A673 (cell line): ENCODE results near the gene CDKN2B-AS1. TPM values are rescaled to one million over a fixed set of nuclear protein-coding genes. Genes with fewer than 3 reads are reported as not detected.

ENCODE experiments used
- BruUV-seq: library from RNA; stranded (reverse); fragments of 400-500 nt; replicated peaks from 2 replicates; lab custom pipeline; 2021; lab: Mats Ljungman, UMichigan
- CTCF ChIA-PET: fragments of 300-600 bp; sonication (Branson Sonifier 250); formaldehyde crosslinking; loops from one replicate; lab custom pipeline; 2022; ENCODE audit warnings: antibody characterized with exemption; lab: Charles Lee
- POLR2A ChIA-PET: fragments of 300-600 bp; sonication (Branson Sonifier 250); formaldehyde crosslinking; loops from one replicate; lab custom pipeline; 2022; ENCODE audit warnings: antibody characterized with exemption; ENCODE audit not compliant: low non-redundant PET; lab: Charles Lee
- DNase-seq: peaks from one replicate; pipeline ENCODE4 v3.0.0-alpha.2; 2015; ENCODE audit warnings: low spot score
- H3K27ac ChIP-seq: fragments of 200-600 bp; sonication (generic); 2 replicates; pipeline ENCODE4 v1.5.1; 2016; ENCODE audit warnings: mixed run types, low read depth, mild to moderate bottlenecking, mixed read lengths, antibody characterized with exemption, low read length; ENCODE audit not compliant: poor library complexity, severe bottlenecking
- H3K27me3 ChIP-seq: fragments of 200-600 bp; sonication (generic); replicated peaks from 2 replicates; pipeline ENCODE4 v1.6.1; 2017; ENCODE audit warnings: mixed run types, low read depth, mild to moderate bottlenecking, mixed read lengths, antibody characterized with exemption, low read length; ENCODE audit not compliant: insufficient read depth, poor library complexity
- H3K36me3 ChIP-seq: fragments of 200-600 bp; sonication (generic); 2 replicates; pipeline ENCODE4 v1.6.1; 2016; ENCODE audit warnings: mixed run types, mild to moderate bottlenecking, mixed read lengths, antibody characterized with exemption, low read length; ENCODE audit not compliant: insufficient read depth, poor library complexity, severe bottlenecking
- H3K4me1 ChIP-seq: fragments of 200-600 bp; sonication (generic); 2 replicates; pipeline ENCODE4 v1.6.1; 2017; ENCODE audit warnings: mixed run types, mild to moderate bottlenecking, mixed read lengths, antibody characterized with exemption, low read length; ENCODE audit not compliant: insufficient read depth, poor library complexity, severe bottlenecking
- H3K4me3 ChIP-seq: fragments of 200-600 bp; sonication (generic); 2 replicates; pipeline ENCODE4 v1.5.1; 2016; ENCODE audit warnings: low read depth, mixed run types, mild to moderate bottlenecking, mixed read lengths, low read length; ENCODE audit not compliant: poor library complexity, severe bottlenecking
- H3K9me3 ChIP-seq: fragments of 200-600 bp; sonication (generic); 2 replicates; pipeline ENCODE4 v1.6.1; 2016; ENCODE audit warnings: mixed run types, low read depth, mild to moderate bottlenecking, mixed read lengths, antibody characterized with exemption, low read length; ENCODE audit not compliant: poor library complexity, severe bottlenecking
- CTCF ChIP-seq: fragments of 300-800, 200-600 bp; sonication (generic); conservative IDR thresholded peaks from 2 replicates; pipeline ENCODE4 v1.5.1; 2017; ENCODE audit warnings: low read depth, mild to moderate bottlenecking, antibody characterized with exemption, low read length, moderate library complexity, mixed read lengths
- EZH2 ChIP-seq: fragments of 200-600 bp; sonication (generic); IDR thresholded peaks from 2 replicates; pipeline ENCODE4 v1.6.1; 2017; ENCODE audit warnings: borderline replicate concordance, low read depth, mild to moderate bottlenecking, mixed read lengths, antibody characterized with exemption, low read length; ENCODE audit not compliant: poor library complexity, severe bottlenecking
- intact Hi-C: fragments of 100-400 bp; cut with micrococcal nuclease; formaldehyde crosslinking; loops from one replicate; pipeline ENCODE4 v1.10.0; 2022; ENCODE audit not compliant: unreplicated experiment
- total RNA-seq: library from RNA; stranded (reverse); gene quantifications from 2 replicates; pipeline ENCODE4 v1.2.3, GENCODE V29; 2021

CDKN2B-AS1 gene
- total RNA-seq, 1 experiment from 2014 or later: not detected

GRCh38 chr9:22165144-22165543 is 170.6 kb downstream of the CDKN2B-AS1 start:
- CTCF ChIA-PET: no interaction called here
- Histone ChIP-seq H3K27me3 (no peaks in the 10 kb centered on the region), H3K4me3 (no peak overlapping the region), H3K9me3 (no peaks in the 10 kb centered on the region), H3K27ac (no peak overlapping the region), H3K36me3 (no peaks in the 10 kb centered on the region), H3K4me1 (no peaks in the 10 kb centered on the region)
- POLR2A ChIA-PET: no interaction called here
- intact Hi-C loops: no loop called here
- TF ChIP-seq EZH2 (no peak), CTCF (no peak)
- no TSS peak for BruUV-seq
- no peak for DNase-seq

- ChIA-PET CTCF (no interaction called here), POLR2A (no interaction called here)
- H3K4me1 ChIP-seq: no peaks in the 10 kb centered on the region
- no TSS peak for BruUV-seq
- intact Hi-C loops: no loop called here
- no peaks in the 10 kb centered on the region for H3K9me3 ChIP-seq
- no peaks in the 10 kb centered on the region for H3K36me3 ChIP-seq
- TF ChIP-seq EZH2: no peak
- no peak for TF ChIP-seq CTCF
- DNase-seq: no peak
- no peaks in the 10 kb centered on the region for H3K27me3 ChIP-seq
- H3K27ac ChIP-seq: no peak overlapping the region
- no peak overlapping the region for H3K4me3 ChIP-seq
These were observed 174.7 kb downstream of the CDKN2B-AS1 start for GRCh38 chr9:22169243-22169642.

GRCh38 chr9:22169727-22170503 is 175.3 kb downstream of the CDKN2B-AS1 start:
- intact Hi-C loops: no loop called here
- H3K9me3 ChIP-seq: no peaks in the 10 kb centered on the region
- TF ChIP-seq EZH2: no peak
- TF ChIP-seq CTCF: no peak
- BruUV-seq: no TSS peak
- H3K27me3 ChIP-seq: no peaks in the 10 kb centered on the region
- no peak overlapping the region for H3K4me3 ChIP-seq
- DNase-seq: no peak
- no peaks in the 10 kb centered on the region for H3K4me1 ChIP-seq
- ChIA-PET CTCF (no interaction called here), POLR2A (no interaction called here)
- no peak overlapping the region for H3K27ac ChIP-seq
- H3K36me3 ChIP-seq: no peaks in the 10 kb centered on the region

Other genes with a start within 250 kb of the CDKN2B-AS1 start
- gene MTAP, start 192.2 kb upstream of the CDKN2B-AS1 start, total RNA-seq: 39.2 and 45.7 TPM in 2 replicates
- gene CDKN2A, start 399 bp upstream of the CDKN2B-AS1 start, total RNA-seq: not detected in 2 replicates
- not detected in 2 replicates for gene CDKN2B, start 14.5 kb downstream of the CDKN2B-AS1 start, total RNA-seq